ENCODE results near the gene PDE4B. TPM values are rescaled to one million over a fixed set of nuclear protein-coding genes. Genes with fewer than 3 reads are reported as not detected.
A peak's percentile ranks its signal among the peaks of the same experiment; 100 is the strongest.

PDE4B gene
- total RNA-seq, 1 experiment from 2014 or later: 3.3 TPM

DNA sequence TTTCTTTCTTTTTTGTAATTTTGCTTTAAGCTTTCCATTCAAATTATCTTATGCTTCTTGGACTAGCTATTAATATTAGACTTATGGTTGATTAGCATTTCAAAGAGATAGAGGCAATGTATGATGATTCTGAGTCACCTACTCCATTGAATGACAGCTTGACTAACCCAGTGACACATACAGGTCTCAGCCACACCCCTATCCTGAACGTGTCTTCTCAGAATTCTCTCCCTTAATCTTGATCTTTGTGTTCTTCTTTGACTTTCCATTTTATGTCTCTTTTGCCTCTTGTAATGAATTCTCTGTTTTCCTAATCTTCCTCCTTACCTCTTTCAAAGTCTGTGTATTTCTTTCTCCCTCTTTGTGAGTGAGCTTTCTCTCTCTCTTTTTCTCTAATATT, 241.1 kb downstream of the PDE4B start:
- Mint-ChIP-seq H3K27ac (ENCODE audit: low read depth, unreplicated experiment) (no peak overlapping the region), H3K9me3 (ENCODE audit: unreplicated experiment) (no peaks in the 10 kb centered on the region), H3K4me1 (ENCODE audit: insufficient read depth, unreplicated experiment) (no peaks in the 10 kb centered on the region), H3K36me3 (ENCODE audit: insufficient read depth, unreplicated experiment) (no peaks in the 10 kb centered on the region), H3K4me3 (ENCODE audit: unreplicated experiment) (no peak overlapping the region), H3K27me3 (ENCODE audit: insufficient read depth, unreplicated experiment) (peaks cover 32% of the 10 kb centered on the region)
- ChIA-PET POLR2A (no interaction called here), CTCF (interaction anchor here (0.6 kb wide), 1 partner anchor 97 kb away, joined by 3 read pairs; no protein-coding TSS in a partner anchor)
- peak; percentile 11 for DNase-seq (ENCODE audit: unreplicated experiment)
- BruUV-seq (replicated peaks): no TSS peak
- intact Hi-C loops (cut with micrococcal nuclease): no loop called here
- TF ChIP-seq, protein P1, sequence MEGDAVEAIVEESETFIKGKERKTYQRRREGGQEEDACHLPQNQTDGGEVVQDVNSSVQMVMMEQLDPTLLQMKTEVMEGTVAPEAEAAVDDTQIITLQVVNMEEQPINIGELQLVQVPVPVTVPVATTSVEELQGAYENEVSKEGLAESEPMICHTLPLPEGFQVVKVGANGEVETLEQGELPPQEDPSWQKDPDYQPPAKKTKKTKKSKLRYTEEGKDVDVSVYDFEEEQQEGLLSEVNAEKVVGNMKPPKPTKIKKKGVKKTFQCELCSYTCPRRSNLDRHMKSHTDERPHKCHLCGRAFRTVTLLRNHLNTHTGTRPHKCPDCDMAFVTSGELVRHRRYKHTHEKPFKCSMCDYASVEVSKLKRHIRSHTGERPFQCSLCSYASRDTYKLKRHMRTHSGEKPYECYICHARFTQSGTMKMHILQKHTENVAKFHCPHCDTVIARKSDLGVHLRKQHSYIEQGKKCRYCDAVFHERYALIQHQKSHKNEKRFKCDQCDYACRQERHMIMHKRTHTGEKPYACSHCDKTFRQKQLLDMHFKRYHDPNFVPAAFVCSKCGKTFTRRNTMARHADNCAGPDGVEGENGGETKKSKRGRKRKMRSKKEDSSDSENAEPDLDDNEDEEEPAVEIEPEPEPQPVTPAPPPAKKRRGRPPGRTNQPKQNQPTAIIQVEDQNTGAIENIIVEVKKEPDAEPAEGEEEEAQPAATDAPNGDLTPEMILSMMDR (IDR thresholded peaks at IDR 0.05; ENCODE audit: unreplicated experiment): no peak

DNA sequence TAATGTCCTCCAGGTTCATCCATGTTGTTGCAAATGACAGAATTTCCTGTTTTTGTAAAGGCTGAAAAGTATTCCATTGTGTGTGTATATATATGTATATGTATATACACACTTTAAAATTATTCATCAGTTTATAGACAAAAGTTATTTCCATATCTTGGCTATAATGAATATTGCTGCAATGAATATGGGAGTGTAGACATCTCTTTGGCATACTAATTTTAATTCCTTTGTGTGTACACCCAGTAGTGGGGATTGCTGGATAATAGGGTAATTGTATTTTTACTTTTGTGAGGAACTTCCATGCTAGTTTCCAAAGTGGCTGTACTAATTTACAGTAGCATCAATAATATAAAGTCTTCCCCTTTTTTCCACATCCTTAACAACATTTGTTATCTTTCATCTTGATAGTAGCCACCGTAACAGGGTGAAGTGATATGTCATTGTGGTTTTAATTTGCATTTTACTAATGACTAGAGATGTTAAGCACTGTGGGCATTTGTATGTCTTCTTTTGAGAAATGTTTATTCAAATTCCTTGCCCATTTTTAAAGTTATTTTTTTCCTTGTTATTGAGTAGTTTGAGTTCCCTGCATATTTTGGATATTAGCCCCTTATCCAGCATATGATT, 243.0 kb downstream of the PDE4B start:
- no peak overlapping the region for H3K27ac Mint-ChIP-seq (ENCODE audit: low read depth, unreplicated experiment)
- CTCF ChIA-PET: no interaction called here
- H3K27me3 Mint-ChIP-seq (ENCODE audit: insufficient read depth, unreplicated experiment): peaks cover 52% of the 10 kb centered on the region
- POLR2A ChIA-PET: no interaction called here
- H3K9me3 Mint-ChIP-seq (ENCODE audit: unreplicated experiment): no peaks in the 10 kb centered on the region
- no peak overlapping the region for H3K4me3 Mint-ChIP-seq (ENCODE audit: unreplicated experiment)
- no TSS peak for BruUV-seq (replicated peaks)
- H3K36me3 Mint-ChIP-seq (ENCODE audit: insufficient read depth, unreplicated experiment): no peaks in the 10 kb centered on the region
- H3K4me1 Mint-ChIP-seq (ENCODE audit: insufficient read depth, unreplicated experiment): no peaks in the 10 kb centered on the region
- no peak for DNase-seq (ENCODE audit: unreplicated experiment)
- TF ChIP-seq, protein P1 (IDR thresholded peaks at IDR 0.05; ENCODE audit: unreplicated experiment): no peak
- intact Hi-C loops (cut with micrococcal nuclease): no loop called here

DNA sequence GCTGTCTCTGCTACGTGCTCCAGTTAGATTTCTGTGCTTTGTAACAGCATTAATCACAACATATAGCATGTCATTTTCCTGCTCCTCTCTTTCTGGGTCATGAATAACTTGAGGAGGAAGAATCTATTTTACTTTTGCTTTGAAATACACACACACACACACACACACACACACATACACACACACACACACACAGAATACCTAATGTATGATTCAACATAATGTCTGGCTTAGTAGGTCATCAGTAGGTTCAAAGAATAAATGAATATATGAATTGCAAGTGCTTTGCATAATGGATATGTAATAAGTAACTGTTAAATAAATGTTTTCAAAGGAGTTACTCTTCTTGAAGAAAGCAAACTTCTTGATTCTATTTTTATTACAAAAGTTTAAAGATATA, 249.0 kb downstream of the PDE4B start:
- POLR2A ChIA-PET: no interaction called here
- no peak for DNase-seq (ENCODE audit: unreplicated experiment)
- no peak overlapping the region for H3K4me3 Mint-ChIP-seq (ENCODE audit: unreplicated experiment)

DNA sequence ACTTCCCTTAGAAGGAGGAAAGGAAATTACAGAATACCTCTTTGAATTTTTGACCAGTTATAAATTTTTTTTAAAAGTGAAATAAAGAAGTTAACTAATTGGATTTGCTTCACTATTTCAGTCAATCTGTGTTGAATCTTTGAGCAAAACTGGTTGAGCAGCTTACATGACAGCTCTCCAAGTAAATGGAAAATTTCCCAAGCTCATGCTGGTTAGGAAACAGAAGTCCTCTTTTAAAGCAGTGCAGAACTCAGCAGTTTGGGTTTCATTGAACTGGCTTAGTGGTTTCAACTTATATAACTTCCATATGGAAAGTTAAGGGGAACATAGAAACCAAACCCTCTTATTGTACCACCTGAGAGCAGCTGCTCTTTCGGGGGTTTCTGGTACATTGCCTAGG, 250.5 kb downstream of the PDE4B start:
- Mint-ChIP-seq H3K4me3 (ENCODE audit: unreplicated experiment) (no peak overlapping the region), H3K4me1 (ENCODE audit: insufficient read depth, unreplicated experiment) (no peaks in the 10 kb centered on the region), H3K9me3 (ENCODE audit: unreplicated experiment) (no peaks in the 10 kb centered on the region), H3K27ac (ENCODE audit: low read depth, unreplicated experiment) (no peak overlapping the region), H3K36me3 (ENCODE audit: insufficient read depth, unreplicated experiment) (no peaks in the 10 kb centered on the region), H3K27me3 (ENCODE audit: insufficient read depth, unreplicated experiment) (peaks cover 86% of the 10 kb centered on the region)
- ChIA-PET POLR2A (no interaction called here), CTCF (no interaction called here)
- no peak for DNase-seq (ENCODE audit: unreplicated experiment)
- no TSS peak for BruUV-seq (replicated peaks)
- intact Hi-C loops (cut with micrococcal nuclease): no loop called here
- TF ChIP-seq, protein P1 (IDR thresholded peaks at IDR 0.05; ENCODE audit: unreplicated experiment): no peak

More for the DNA sequence above, 249.0 kb downstream of the PDE4B start:
- BruUV-seq (replicated peaks): no TSS peak
- H3K4me1 Mint-ChIP-seq (ENCODE audit: insufficient read depth, unreplicated experiment): no peaks in the 10 kb centered on the region
- peaks cover 77% of the 10 kb centered on the region for H3K27me3 Mint-ChIP-seq (ENCODE audit: insufficient read depth, unreplicated experiment)
- CTCF ChIA-PET: no interaction called here
- H3K9me3 Mint-ChIP-seq (ENCODE audit: unreplicated experiment): no peaks in the 10 kb centered on the region
- no peak overlapping the region for H3K27ac Mint-ChIP-seq (ENCODE audit: low read depth, unreplicated experiment)
- intact Hi-C loops (cut with micrococcal nuclease): no loop called here
- TF ChIP-seq, protein P1 (IDR thresholded peaks at IDR 0.05; ENCODE audit: unreplicated experiment): no peak
- H3K36me3 Mint-ChIP-seq (ENCODE audit: insufficient read depth, unreplicated experiment): no peaks in the 10 kb centered on the region

All from MCF 10A (cell line).